A673 (cell line): ENCODE results near the gene KRTAP4-2.

Source experiments
- EZH2 ChIP-seq: fragments of 200-600 bp; sonication (generic); IDR thresholded peaks from 2 replicates; pipeline ENCODE4 v1.6.1; 2017; ENCODE audit warnings: borderline replicate concordance, low read depth, mild to moderate bottlenecking, mixed read lengths, antibody characterized with exemption, low read length; ENCODE audit not compliant: poor library complexity, severe bottlenecking
- TF ChIP-seq, protein P1 (sequence below): fragments of 300-800, 200-600 bp; sonication (generic); conservative IDR thresholded peaks from 2 replicates; pipeline ENCODE4 v1.5.1; 2017; ENCODE audit warnings: low read depth, mild to moderate bottlenecking, antibody characterized with exemption, low read length, moderate library complexity, mixed read lengths

DNA sequence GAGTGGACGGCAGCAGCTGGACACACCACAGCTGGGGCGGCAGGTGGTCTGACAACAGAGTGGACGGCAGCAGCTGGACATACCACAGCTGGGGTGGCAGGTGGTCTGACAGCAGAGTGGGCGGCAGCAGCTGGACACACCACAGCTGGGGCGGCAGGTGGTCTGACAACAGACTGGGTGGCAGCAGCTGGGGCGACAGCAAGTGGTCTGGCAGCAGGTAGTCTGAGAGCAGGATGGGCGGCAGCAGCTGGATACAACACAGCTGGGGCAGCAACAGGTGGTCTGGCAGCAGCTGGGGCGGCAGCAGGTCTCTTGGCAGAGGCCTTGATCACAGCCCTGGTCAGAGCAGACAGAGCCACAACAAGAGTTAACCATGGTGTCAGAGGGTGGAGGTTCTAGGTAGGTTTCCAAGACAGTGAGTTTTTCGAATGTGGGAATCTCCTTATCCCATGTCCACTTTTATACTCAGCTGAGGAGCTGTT, 6.5 kb upstream of the KRTAP4-2 start, which contains the start of gene KRTAP4-1:
- TF ChIP-seq, protein P1, sequence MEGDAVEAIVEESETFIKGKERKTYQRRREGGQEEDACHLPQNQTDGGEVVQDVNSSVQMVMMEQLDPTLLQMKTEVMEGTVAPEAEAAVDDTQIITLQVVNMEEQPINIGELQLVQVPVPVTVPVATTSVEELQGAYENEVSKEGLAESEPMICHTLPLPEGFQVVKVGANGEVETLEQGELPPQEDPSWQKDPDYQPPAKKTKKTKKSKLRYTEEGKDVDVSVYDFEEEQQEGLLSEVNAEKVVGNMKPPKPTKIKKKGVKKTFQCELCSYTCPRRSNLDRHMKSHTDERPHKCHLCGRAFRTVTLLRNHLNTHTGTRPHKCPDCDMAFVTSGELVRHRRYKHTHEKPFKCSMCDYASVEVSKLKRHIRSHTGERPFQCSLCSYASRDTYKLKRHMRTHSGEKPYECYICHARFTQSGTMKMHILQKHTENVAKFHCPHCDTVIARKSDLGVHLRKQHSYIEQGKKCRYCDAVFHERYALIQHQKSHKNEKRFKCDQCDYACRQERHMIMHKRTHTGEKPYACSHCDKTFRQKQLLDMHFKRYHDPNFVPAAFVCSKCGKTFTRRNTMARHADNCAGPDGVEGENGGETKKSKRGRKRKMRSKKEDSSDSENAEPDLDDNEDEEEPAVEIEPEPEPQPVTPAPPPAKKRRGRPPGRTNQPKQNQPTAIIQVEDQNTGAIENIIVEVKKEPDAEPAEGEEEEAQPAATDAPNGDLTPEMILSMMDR = no peak
- TF ChIP-seq EZH2 = no peak
